Stimulated activated naive CD8-positive, alpha-beta T cell treated with anti-CD3 and anti-CD28 coated beads, Interleukin-15, Interleukin-2, amounts not matched to agents 100 ng/mL and 50 ng/mL, for 24 hours (primary cell): Measurements from ENCODE around the gene SCGB1C1.
"Not testable (repeated sequence)": the region's sequence is repeated elsewhere in the genome, so short reads cannot be mapped to it uniquely, and the experiment has no call there.

Experiments
- H3K27ac Mint-ChIP-seq: one replicate; pipeline ENCODE4 v1.8.0; 2021; ENCODE audit warnings: mild to moderate bottlenecking, mixed read lengths
- H3K27me3 Mint-ChIP-seq: one replicate; pipeline ENCODE4 v1.8.0; 2021; ENCODE audit warnings: mixed read lengths
- H3K36me3 Mint-ChIP-seq: one replicate; pipeline ENCODE4 v1.8.0; 2021; ENCODE audit warnings: low read depth, mixed read lengths
- H3K4me1 Mint-ChIP-seq: one replicate; pipeline ENCODE4 v1.8.0; 2021; ENCODE audit warnings: low read depth, mixed read lengths
- H3K4me3 Mint-ChIP-seq: one replicate; pipeline ENCODE4 v1.8.0; 2021; ENCODE audit warnings: mild to moderate bottlenecking, mixed read lengths
- H3K9me3 Mint-ChIP-seq: one replicate; pipeline ENCODE4 v1.8.0; 2021; ENCODE audit warnings: mixed read lengths

The SCGB1C1 gene

DNA sequence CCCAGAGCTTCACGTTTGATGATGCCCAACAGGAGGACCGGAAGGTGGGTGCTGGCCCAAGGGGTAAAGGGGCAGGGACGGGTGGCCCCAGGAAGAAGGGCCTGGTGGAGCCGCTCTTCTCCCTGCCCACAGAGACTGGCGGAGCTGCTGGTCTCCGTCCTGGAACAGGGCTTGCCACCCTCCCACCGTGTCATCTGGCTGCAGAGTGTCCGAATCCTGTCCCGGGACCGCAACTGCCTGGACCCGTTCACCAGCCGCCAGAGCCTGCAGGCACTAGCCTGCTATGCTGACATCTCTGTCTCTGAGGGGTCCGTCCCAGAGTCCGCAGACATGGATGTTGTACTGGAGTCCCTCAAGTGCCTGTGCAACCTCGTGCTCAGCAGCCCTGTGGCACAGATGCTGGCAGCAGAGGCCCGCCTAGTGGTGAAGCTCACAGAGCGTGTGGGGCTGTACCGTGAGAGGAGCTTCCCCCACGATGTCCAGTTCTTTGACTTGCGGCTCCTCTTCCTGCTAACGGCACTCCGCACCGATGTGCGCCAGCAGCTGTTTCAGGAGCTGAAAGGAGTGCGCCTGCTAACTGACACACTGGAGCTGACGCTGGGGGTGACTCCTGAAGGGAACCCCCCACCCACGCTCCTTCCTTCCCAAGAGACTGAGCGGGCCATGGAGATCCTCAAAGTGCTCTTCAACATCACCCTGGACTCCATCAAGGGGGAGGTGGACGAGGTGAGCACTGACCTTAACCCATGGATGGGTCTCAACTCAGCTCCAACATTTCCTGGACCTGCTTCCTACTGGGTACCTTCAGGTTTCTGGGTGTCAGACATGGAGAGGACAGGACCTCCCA, 16.6 kb downstream of the SCGB1C1 start:
- no peaks in the 10 kb centered on the region for H3K27me3 Mint-ChIP-seq
- peak overlapping the region; percentile 99 for H3K4me3 Mint-ChIP-seq
- H3K27ac Mint-ChIP-seq, result peak overlapping the region; percentile 97
- H3K4me1 Mint-ChIP-seq, result peaks cover 43% of the 10 kb centered on the region
- no peaks in the 10 kb centered on the region for H3K9me3 Mint-ChIP-seq
- H3K36me3 Mint-ChIP-seq, result peaks cover 43% of the 10 kb centered on the region

- peak overlapping the region; percentile 32 for H3K27ac Mint-ChIP-seq
- peaks cover 37% of the 10 kb centered on the region for H3K4me1 Mint-ChIP-seq
- H3K36me3 Mint-ChIP-seq, result peaks cover 46% of the 10 kb centered on the region
- peak overlapping the region; percentile 99 for H3K4me3 Mint-ChIP-seq
- H3K27me3 Mint-ChIP-seq, result no peaks in the 10 kb centered on the region
- no peaks in the 10 kb centered on the region for H3K9me3 Mint-ChIP-seq
Measured at GRCh38 chr11:210122-210802, 17.4 kb downstream of the SCGB1C1 start.

DNA sequence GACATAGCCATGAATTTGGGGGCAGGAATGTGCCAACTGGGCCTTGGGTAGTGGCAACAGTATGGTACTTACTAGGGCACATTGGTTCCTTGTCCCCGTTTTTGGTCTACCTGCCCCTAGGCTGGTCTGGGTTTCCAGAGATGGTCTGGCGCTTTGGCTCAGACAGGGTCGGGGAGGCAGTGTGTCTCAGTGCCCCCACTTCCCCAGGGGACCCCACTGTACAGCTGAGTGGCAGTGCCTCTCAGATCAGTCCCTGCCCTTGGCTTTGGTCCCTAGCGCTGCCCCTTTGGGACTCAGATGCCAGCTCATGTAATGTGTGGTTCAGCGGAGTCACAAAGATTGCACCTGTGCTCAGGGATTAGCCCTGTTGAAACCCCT, 17.9 kb downstream of the SCGB1C1 start:
- peaks cover 47% of the 10 kb centered on the region for H3K36me3 Mint-ChIP-seq
- no peaks in the 10 kb centered on the region for H3K9me3 Mint-ChIP-seq
- H3K4me1 Mint-ChIP-seq, result peaks cover 32% of the 10 kb centered on the region
- no peaks in the 10 kb centered on the region for H3K27me3 Mint-ChIP-seq
- H3K27ac Mint-ChIP-seq, result peak overlapping the region; percentile 68
- peak overlapping the region; percentile 15 for H3K4me3 Mint-ChIP-seq

DNA sequence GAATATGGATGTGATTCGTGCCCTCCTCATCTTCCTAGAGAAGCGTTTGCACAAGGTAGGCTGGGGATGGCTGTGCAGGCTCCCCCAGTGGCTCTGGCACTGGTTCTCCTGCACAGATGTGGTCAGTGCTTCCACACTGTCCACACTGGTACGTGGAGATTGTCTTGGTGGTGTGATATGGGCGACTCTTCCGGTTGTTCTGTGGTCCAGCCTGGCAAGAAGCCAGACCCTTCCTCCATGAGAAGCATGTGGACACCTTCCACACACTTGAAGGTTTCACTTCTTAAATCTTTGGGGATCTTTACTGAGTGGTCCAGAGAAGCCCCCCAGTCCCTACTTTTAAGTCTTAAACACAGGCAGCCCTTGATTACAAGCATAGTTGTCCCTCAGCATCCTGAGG, 18.4 kb downstream of the SCGB1C1 start:
- peak overlapping the region; percentile 15 for H3K4me3 Mint-ChIP-seq
- H3K9me3 Mint-ChIP-seq, result no peaks in the 10 kb centered on the region
- no peaks in the 10 kb centered on the region for H3K27me3 Mint-ChIP-seq
- peak overlapping the region; percentile 68 for H3K27ac Mint-ChIP-seq
- peaks cover 28% of the 10 kb centered on the region for H3K4me1 Mint-ChIP-seq
- H3K36me3 Mint-ChIP-seq, result peaks cover 48% of the 10 kb centered on the region

DNA sequence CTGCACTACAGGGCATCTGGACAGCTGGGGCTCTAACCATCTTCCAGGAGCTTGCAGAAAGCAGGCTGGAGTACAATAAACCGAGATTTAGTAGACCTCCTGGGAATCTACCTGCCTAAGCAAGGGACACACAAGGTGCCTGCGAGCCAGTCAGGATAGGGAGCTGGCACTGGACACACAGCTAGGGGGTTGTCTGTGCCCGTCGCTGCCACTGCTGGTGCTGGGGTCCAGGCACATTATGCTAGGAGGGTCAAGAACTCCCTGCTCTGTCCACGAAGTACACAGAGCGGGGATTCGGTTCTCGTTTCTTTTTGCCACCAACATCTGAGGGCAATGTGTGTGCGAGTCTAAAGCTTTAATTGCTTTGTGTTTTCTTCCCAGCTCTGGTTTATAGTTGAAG, 18.9 kb downstream of the SCGB1C1 start:
- H3K9me3 Mint-ChIP-seq, result no peaks in the 10 kb centered on the region
- H3K36me3 Mint-ChIP-seq, result peaks cover 45% of the 10 kb centered on the region

GRCh38 chr11:212150-213100, 19.5 kb downstream of the SCGB1C1 start:
- H3K9me3 Mint-ChIP-seq, result no peaks in the 10 kb centered on the region
- H3K4me3 Mint-ChIP-seq, result no peak overlapping the region
- H3K4me1 Mint-ChIP-seq, result peaks cover 25% of the 10 kb centered on the region
- no peaks in the 10 kb centered on the region for H3K27me3 Mint-ChIP-seq
- H3K36me3 Mint-ChIP-seq, result peaks cover 45% of the 10 kb centered on the region
- peak overlapping the region; percentile 77 for H3K27ac Mint-ChIP-seq

More for the DNA sequence above, 18.9 kb downstream of the SCGB1C1 start:
- H3K4me1 Mint-ChIP-seq, result peaks cover 24% of the 10 kb centered on the region
- H3K4me3 Mint-ChIP-seq, result no peak overlapping the region
- H3K27ac Mint-ChIP-seq, result peak overlapping the region; percentile 77
- no peaks in the 10 kb centered on the region for H3K27me3 Mint-ChIP-seq

GRCh38 chr11:213111-213510, 20.2 kb downstream of the SCGB1C1 start:
- Mint-ChIP-seq H3K27me3 (no peaks in the 10 kb centered on the region), H3K36me3 (peaks cover 52% of the 10 kb centered on the region), H3K9me3 (no peaks in the 10 kb centered on the region), H3K4me3 (no peak overlapping the region), H3K4me1 (peaks cover 32% of the 10 kb centered on the region), H3K27ac (peak overlapping the region; percentile 0)

- Mint-ChIP-seq H3K4me3 (no peak overlapping the region), H3K36me3 (peaks cover 52% of the 10 kb centered on the region), H3K27ac (no peak overlapping the region), H3K9me3 (no peaks in the 10 kb centered on the region), H3K4me1 (peaks cover 33% of the 10 kb centered on the region), H3K27me3 (no peaks in the 10 kb centered on the region)
Measured at GRCh38 chr11:214083-214482, 21.2 kb downstream of the SCGB1C1 start.

DNA sequence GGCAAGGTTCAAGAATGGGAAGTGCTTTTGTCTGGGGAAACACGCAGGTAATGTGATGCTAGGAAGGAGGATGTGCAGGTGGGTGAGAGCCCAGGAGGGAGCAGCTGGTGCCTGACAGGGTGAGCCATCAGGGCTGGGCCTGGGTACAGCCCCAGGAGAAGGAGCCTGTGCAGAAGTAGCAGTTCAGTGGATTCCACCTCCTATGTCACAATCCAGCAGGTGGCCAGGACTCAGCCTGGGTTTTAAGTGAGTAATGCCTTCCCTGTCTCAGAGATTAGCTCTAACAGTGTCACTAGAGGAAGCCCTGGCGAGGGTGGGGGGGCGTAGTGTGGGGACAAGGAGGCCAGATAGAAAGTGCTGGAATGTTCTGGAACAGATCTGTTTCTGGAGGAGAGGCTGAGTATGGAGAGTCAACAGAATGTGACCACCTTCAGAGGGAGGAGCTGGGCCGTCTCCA, 22.7 kb downstream of the SCGB1C1 start:
- Mint-ChIP-seq H3K4me1 (peaks cover 18% of the 10 kb centered on the region), H3K27ac (peak overlapping the region; percentile 49), H3K27me3 (no peaks in the 10 kb centered on the region), H3K9me3 (no peaks in the 10 kb centered on the region), H3K4me3 (no peak overlapping the region), H3K36me3 (peaks cover 52% of the 10 kb centered on the region)

GRCh38 chr11:216081-216974, 23.4 kb downstream of the SCGB1C1 start:
- H3K36me3 Mint-ChIP-seq, result peaks cover 46% of the 10 kb centered on the region
- H3K9me3 Mint-ChIP-seq, result no peaks in the 10 kb centered on the region
- H3K27me3 Mint-ChIP-seq, result no peaks in the 10 kb centered on the region
- H3K4me1 Mint-ChIP-seq, result peaks cover 11% of the 10 kb centered on the region
- H3K27ac Mint-ChIP-seq, result peak overlapping the region; percentile 49
- no peak overlapping the region for H3K4me3 Mint-ChIP-seq

- H3K4me1 Mint-ChIP-seq, result peaks cover 9% of the 10 kb centered on the region
- peaks cover 44% of the 10 kb centered on the region for H3K36me3 Mint-ChIP-seq
- no peaks in the 10 kb centered on the region for H3K9me3 Mint-ChIP-seq
- no peak overlapping the region for H3K4me3 Mint-ChIP-seq
- no peaks in the 10 kb centered on the region for H3K27me3 Mint-ChIP-seq
- H3K27ac Mint-ChIP-seq, result peak overlapping the region; percentile 28
Measured at GRCh38 chr11:217704-218103, 24.8 kb downstream of the SCGB1C1 start.

GRCh38 chr11:218815-219593, 26.1 kb downstream of the SCGB1C1 start:
- Mint-ChIP-seq H3K4me1 (peaks cover 9% of the 10 kb centered on the region), H3K27me3 (no peaks in the 10 kb centered on the region), H3K4me3 (no peak overlapping the region), H3K36me3 (peaks cover 42% of the 10 kb centered on the region), H3K27ac (no peak overlapping the region), H3K9me3 (no peaks in the 10 kb centered on the region)

GRCh38 chr11:220641-221215, 27.9 kb downstream of the SCGB1C1 start:
- not testable (repeated sequence) for H3K27me3 Mint-ChIP-seq, H3K4me3 Mint-ChIP-seq, H3K9me3 Mint-ChIP-seq, H3K27ac Mint-ChIP-seq
- peaks cover 30% of the 10 kb centered on the region for H3K36me3 Mint-ChIP-seq
- peaks cover 13% of the 10 kb centered on the region for H3K4me1 Mint-ChIP-seq
